Measurements from ENCODE around the gene AFF4.
A peak's percentile ranks its signal among the peaks of the same experiment; 100 is the strongest.

AFF4 gene

GRCh38 chr5:132834057-132834456 lies 129.4 kb downstream of the AFF4 start:
- H3K4me3 ChIP-seq (replicated peaks; ENCODE audit: low read depth, low read length), result no peak overlapping the region
- no peak for DNase-seq (ENCODE audit: extremely low read depth, low read depth)
- TF ChIP-seq CTCF (IDR thresholded peaks at IDR 0.05; ENCODE audit: low read depth, low read length, missing control alignments), result no peak

GRCh38 chr5:132832612-132833011 lies 130.8 kb downstream of the AFF4 start:
- H3K4me3 ChIP-seq (replicated peaks; ENCODE audit: low read depth, low read length), result no peak overlapping the region
- no peak for DNase-seq (ENCODE audit: extremely low read depth, low read depth)
- no peak for TF ChIP-seq CTCF (IDR thresholded peaks at IDR 0.05; ENCODE audit: low read depth, low read length, missing control alignments)

GRCh38 chr5:132831095-132831860 lies 132.2 kb downstream of the AFF4 start:
- no peak for TF ChIP-seq CTCF (IDR thresholded peaks at IDR 0.05; ENCODE audit: low read depth, low read length, missing control alignments)
- DNase-seq (ENCODE audit: extremely low read depth, low read depth), result no peak

GRCh38 chr5:132830436-132831094 lies 132.9 kb downstream of the AFF4 start, which contains the start of gene SHROOM1:
TSS of gene SHROOM1 (minus strand) at chr5:132830647. CDS start at chr5:132826140, 4,507 bp downstream.
- no peak for DNase-seq (ENCODE audit: extremely low read depth, low read depth)
- no peak for TF ChIP-seq CTCF (IDR thresholded peaks at IDR 0.05; ENCODE audit: low read depth, low read length, missing control alignments)
- H3K4me3 ChIP-seq (replicated peaks; ENCODE audit: low read depth, low read length), result peak within 1 kb of the TSS; percentile 52

More at GRCh38 chr5:132831095-132831860, 132.2 kb downstream of the AFF4 start:
- peak overlapping the region; percentile 52 for H3K4me3 ChIP-seq (replicated peaks; ENCODE audit: low read depth, low read length)

GRCh38 chr5:132829742-132830435 lies 133.5 kb downstream of the AFF4 start:
- DNase-seq (ENCODE audit: extremely low read depth, low read depth), result no peak
- peak; percentile 86 for TF ChIP-seq CTCF (IDR thresholded peaks at IDR 0.05; ENCODE audit: low read depth, low read length, missing control alignments)
- peak overlapping the region; percentile 52 for H3K4me3 ChIP-seq (replicated peaks; ENCODE audit: low read depth, low read length)

- no peak for DNase-seq (ENCODE audit: extremely low read depth, low read depth)
- no peak overlapping the region; the same call in 1 of the 2 replicates for H3K4me3 ChIP-seq (replicated peaks; ENCODE audit: low read depth, low read length)
- TF ChIP-seq CTCF (IDR thresholded peaks at IDR 0.05; ENCODE audit: low read depth, low read length, missing control alignments), result no peak
These were observed 134.5 kb downstream of the AFF4 start for GRCh38 chr5:132828846-132829494.

Data from HFF-Myc (cell line).